Spinal cord (tissue), 10 donors: Measurements from ENCODE around the gene NUP210. TPM values are rescaled to one million over a fixed set of nuclear protein-coding genes. Genes with fewer than 3 reads are reported as not detected.

Experiments
- DNase-seq, 6 donors: peaks; one replicate each; pipeline versions ENCODE4 v3.0.0 to v3.0.0-alpha.2; 2013 to 2015; ENCODE audit warnings: low spot score in 6 of 6, low read depth in 4 of 6
- H3K27ac ChIP-seq: one replicate; pipeline ENCODE4 v1.5.1; 2013; ENCODE audit warnings: low read depth, low read length, control low read depth
- H3K27me3 ChIP-seq: one replicate; pipeline ENCODE4 v1.6.1; 2013; ENCODE audit warnings: low read length; ENCODE audit not compliant: control insufficient read depth, insufficient read depth
- H3K36me3 ChIP-seq: one replicate; pipeline ENCODE4 v1.6.1; 2013; ENCODE audit warnings: low read length; ENCODE audit not compliant: control insufficient read depth, insufficient read depth
- H3K4me1 ChIP-seq: one replicate; pipeline ENCODE4 v1.6.1; 2013; ENCODE audit warnings: low read length; ENCODE audit not compliant: control insufficient read depth, insufficient read depth
- H3K4me3 ChIP-seq: one replicate; pipeline ENCODE4 v1.5.1; 2013; ENCODE audit warnings: low read depth, low read length, control low read depth
- H3K9me3 ChIP-seq: one replicate; pipeline ENCODE4 v1.6.1; 2013; ENCODE audit warnings: low read length; ENCODE audit not compliant: control insufficient read depth, insufficient read depth
- WGBS: methylation state at CpG from one replicate; pipeline ENCODE4 v1.1.5; 2013; ENCODE audit warnings: missing lambda C conversion rate; ENCODE audit not compliant: insufficient coverage; 5-methylcytosine and 5-hydroxymethylcytosine counted together
- polyA plus RNA-seq, 2 donors: library from polyadenylated mRNA; unstranded; fragments of 120-200 nt; gene quantifications; one replicate each; pipeline ENCODE4 v1.2.1, GENCODE V29; 2013; ENCODE audit not compliant: insufficient read length in 2 of 2
- total RNA-seq, 2 donors: library from RNA; depleted of rRNA in 1 of 2; stranded (reverse); fragments of 120-200 nt in 1 of 2; fragments of >200 nt in 1 of 2; gene quantifications; one replicate each; pipeline versions ENCODE4 v1.2.3 to v1.2.4, GENCODE V29; 2013 to 2014
- donor health status: healthy.

NUP210 gene
- total and polyA plus RNA-seq, 4 donors: 9.6 to 19.2 (median 13.1) TPM

- peaks cover 6% of the 10 kb centered on the region for H3K36me3 ChIP-seq
- H3K4me3 ChIP-seq: no peak overlapping the region
- peaks cover 6% of the 10 kb centered on the region for H3K4me1 ChIP-seq
- H3K27me3 ChIP-seq: no peaks in the 10 kb centered on the region
- H3K9me3 ChIP-seq: peaks cover 6% of the 10 kb centered on the region
- no peak for DNase-seq
- H3K27ac ChIP-seq: no peak overlapping the region
Observed at GRCh38 chr3:13407926-13408325, 12.2 kb downstream of the NUP210 start.

- H3K4me1 ChIP-seq: peaks cover 6% of the 10 kb centered on the region
- no peak for DNase-seq
- no CpG with 5 or more reads among the region's 1 CpG for WGBS
- H3K27ac ChIP-seq: no peak overlapping the region
- H3K36me3 ChIP-seq: peaks cover 6% of the 10 kb centered on the region
- no peaks in the 10 kb centered on the region for H3K27me3 ChIP-seq
- H3K4me3 ChIP-seq: no peak overlapping the region
- H3K9me3 ChIP-seq: peaks cover 6% of the 10 kb centered on the region
Observed at GRCh38 chr3:13407475-13407874, 12.6 kb downstream of the NUP210 start.

GRCh38 chr3:13406190-13406589 lies 13.9 kb downstream of the NUP210 start:
- DNase-seq: no peak
- 70% methylated on average over 3 of the region's 5 CpGs for WGBS
- Histone ChIP-seq H3K27ac (no peak overlapping the region), H3K9me3 (peaks cover 6% of the 10 kb centered on the region), H3K27me3 (no peaks in the 10 kb centered on the region), H3K4me1 (peaks cover 6% of the 10 kb centered on the region), H3K4me3 (no peak overlapping the region), H3K36me3 (peaks cover 6% of the 10 kb centered on the region)

GRCh38 chr3:13405614-13406013 lies 14.5 kb downstream of the NUP210 start:
- 100% methylated on average over 1 of the region's 1 CpG for WGBS
- H3K4me3 ChIP-seq: no peak overlapping the region

GRCh38 chr3:13404626-13405452 lies 15.3 kb downstream of the NUP210 start:
- whole genome bisulfite sequencing: 81% methylated on average over 9 of the region's 9 CpGs
- DNase-seq: no peak
- Histone ChIP-seq H3K4me1 (peaks cover 11% of the 10 kb centered on the region), H3K4me3 (no peak overlapping the region), H3K36me3 (peaks cover 6% of the 10 kb centered on the region), H3K9me3 (peaks cover 6% of the 10 kb centered on the region), H3K27ac (no peak overlapping the region), H3K27me3 (no peaks in the 10 kb centered on the region)

More at GRCh38 chr3:13405614-13406013, 14.5 kb downstream of the NUP210 start:
- Histone ChIP-seq H3K27ac (no peak overlapping the region), H3K4me1 (peaks cover 8% of the 10 kb centered on the region), H3K36me3 (peaks cover 6% of the 10 kb centered on the region), H3K9me3 (peaks cover 6% of the 10 kb centered on the region), H3K27me3 (no peaks in the 10 kb centered on the region)
- no peak for DNase-seq

- DNase-seq: no peak
- Histone ChIP-seq H3K27ac (no peak overlapping the region), H3K4me1 (peaks cover 11% of the 10 kb centered on the region), H3K36me3 (peaks cover 12% of the 10 kb centered on the region), H3K27me3 (no peaks in the 10 kb centered on the region), H3K4me3 (no peak overlapping the region), H3K9me3 (peaks cover 6% of the 10 kb centered on the region)
- 61% methylated on average over 4 of the region's 6 CpGs for WGBS
Observed at GRCh38 chr3:13403847-13404246, 16.3 kb downstream of the NUP210 start.

- no peak overlapping the region for H3K27ac ChIP-seq
- WGBS: 98% methylated on average over 6 of the region's 9 CpGs
Observed at GRCh38 chr3:13403213-13403819, 16.8 kb downstream of the NUP210 start.

GRCh38 chr3:13401149-13401548 lies 19.0 kb downstream of the NUP210 start:
- Histone ChIP-seq H3K27me3 (no peaks in the 10 kb centered on the region), H3K9me3 (no peaks in the 10 kb centered on the region), H3K27ac (no peak overlapping the region), H3K4me3 (no peak overlapping the region), H3K36me3 (peaks cover 28% of the 10 kb centered on the region), H3K4me1 (peaks cover 11% of the 10 kb centered on the region)
- DNase-seq: no peak
- 74% methylated on average over 5 of the region's 11 CpGs for WGBS

More at GRCh38 chr3:13403213-13403819, 16.8 kb downstream of the NUP210 start:
- Histone ChIP-seq H3K4me3 (no peak overlapping the region), H3K27me3 (no peaks in the 10 kb centered on the region), H3K36me3 (peaks cover 14% of the 10 kb centered on the region), H3K9me3 (peaks cover 4% of the 10 kb centered on the region), H3K4me1 (peaks cover 11% of the 10 kb centered on the region)
- no peak for DNase-seq

GRCh38 chr3:13400114-13400673 lies 19.9 kb downstream of the NUP210 start:
- Histone ChIP-seq H3K4me1 (peaks cover 11% of the 10 kb centered on the region), H3K27ac (no peak overlapping the region), H3K9me3 (no peaks in the 10 kb centered on the region), H3K4me3 (no peak overlapping the region), H3K27me3 (no peaks in the 10 kb centered on the region), H3K36me3 (peaks cover 35% of the 10 kb centered on the region)
- peak in 1 of 6 donors; percentile 50 for DNase-seq
- 78% methylated on average over 8 of the region's 13 CpGs for WGBS
